C1 segment of cervical spinal cord (tissue), 14 donors: ENCODE results near the gene ZNF729.
"Not testable (repeated sequence)": the region's sequence is repeated elsewhere in the genome, so short reads cannot be mapped to it uniquely, and the experiment has no call there.

Source experiments
- DNase-seq, 14 donors: peaks; one replicate each; lab custom pipeline; 2025; lab: John Stamatoyannopoulos, UW

Gene ZNF729

DNA sequence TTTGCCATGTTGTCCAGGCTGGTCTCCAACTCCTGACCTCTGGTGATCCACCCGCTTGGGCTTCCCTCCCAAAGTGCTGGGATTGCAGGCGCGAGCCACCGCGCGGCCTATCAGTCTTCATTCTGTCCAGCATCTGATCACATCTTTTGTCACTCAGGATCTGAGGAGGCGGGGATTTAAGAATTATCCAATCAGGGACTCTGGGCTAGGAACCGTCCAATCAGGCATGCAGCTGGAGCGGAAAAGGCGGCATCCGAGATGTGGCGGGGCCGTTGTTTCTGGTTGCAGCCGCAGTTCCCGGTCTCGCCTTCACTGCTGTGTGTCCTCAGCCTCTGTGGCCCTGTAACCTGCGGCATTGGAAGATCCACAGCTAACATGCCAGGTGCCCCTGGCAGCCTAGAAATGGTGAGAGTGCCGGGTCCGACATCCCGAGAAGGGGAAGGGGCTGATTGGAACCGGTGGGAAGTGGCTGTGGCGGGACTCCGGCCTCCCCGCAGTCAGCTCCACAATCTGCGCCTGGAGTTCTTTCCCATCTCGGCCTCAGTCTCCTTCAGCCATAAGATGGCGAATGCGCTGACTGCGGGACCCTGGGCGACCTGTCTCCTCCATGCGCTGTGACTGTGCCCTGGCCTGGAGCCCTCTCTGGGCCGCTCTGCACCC lies at the start of gene ZNF729:
ZNF729 (plus strand) TSS at position 291 of the 660 bp plus-strand sequence; CDS start at position 376, 85 bp downstream.
- DNase-seq, result peak in 4 of 14 donors; percentile 0 to 3 (median 2)

DNA sequence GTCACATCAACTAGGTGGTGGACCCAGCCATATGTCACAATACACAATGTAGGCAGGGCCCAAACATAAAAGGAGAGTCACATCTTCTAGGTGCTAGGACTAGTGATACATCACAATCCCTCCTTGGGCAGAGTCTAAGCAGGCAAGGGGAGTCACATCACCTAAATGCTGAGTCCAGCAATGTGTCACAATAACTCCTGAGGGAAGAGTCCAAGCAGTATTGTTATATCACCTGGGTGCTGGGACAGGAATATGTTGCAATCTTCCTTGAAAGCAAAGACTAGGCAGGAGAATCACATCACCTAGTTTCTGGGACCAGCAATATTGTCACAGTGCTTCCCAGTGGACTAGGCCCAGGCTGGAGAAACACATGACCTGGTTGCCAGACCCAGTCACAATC lies 29.4 kb upstream of the ZNF729 start:
- no peak for DNase-seq

DNA sequence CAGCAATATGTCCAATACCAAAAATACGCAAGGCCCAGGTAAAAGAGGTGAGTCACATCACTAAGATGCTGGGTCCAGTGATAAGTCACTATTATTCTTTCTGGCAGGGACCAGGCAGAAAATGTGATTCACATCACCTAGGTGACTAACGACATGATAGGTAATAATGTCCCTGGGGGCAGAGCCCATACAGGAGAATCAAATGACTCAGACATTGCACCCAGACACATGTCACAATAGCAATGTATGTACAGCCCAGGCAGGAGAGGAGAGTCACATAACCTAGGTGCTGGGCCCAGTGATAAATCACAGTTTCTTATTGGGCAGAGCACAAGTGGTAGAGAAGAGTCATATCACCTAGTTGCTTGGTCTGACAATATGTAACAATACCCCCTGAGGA lies 28.9 kb upstream of the ZNF729 start:
- no peak for DNase-seq

DNA sequence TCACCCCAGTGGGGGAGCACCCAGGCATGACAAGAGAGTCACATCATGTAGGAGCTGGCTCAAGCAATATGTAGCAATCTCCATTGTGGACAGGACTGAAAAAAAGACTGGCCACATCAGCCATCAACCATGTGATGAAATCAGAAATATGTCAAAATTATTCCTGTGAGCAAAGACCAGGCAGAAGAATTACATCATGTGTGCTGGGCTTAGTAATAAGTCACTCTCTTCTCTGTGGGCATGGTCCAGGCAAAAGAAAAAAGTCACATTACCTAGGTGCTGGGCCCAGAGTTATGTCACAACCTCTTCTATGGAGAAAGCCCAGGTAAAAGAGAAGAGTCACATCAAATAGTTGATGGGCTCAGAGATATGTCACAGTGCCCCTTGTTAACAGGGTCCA lies 28.3 kb upstream of the ZNF729 start:
- no peak for DNase-seq

DNA sequence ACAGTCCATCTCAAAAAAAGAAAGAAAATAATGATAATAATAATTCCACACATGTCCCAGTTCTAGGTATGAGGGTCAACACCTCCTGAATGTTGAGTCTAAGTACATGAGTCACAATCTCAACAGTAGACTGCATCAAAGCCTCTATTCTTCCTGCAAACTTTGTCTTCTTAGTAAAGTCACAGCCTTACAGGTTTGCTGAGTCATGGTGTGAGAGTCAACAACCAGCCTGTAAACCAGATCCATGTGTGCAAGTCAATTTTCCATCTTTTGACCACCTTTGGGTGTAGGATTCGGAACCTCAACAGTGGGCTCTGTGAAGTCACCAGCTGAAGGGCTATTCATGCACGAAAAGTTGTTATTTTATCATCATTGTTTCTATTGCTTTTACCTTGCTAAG lies 25.7 kb upstream of the ZNF729 start:
- no peak for DNase-seq

DNA sequence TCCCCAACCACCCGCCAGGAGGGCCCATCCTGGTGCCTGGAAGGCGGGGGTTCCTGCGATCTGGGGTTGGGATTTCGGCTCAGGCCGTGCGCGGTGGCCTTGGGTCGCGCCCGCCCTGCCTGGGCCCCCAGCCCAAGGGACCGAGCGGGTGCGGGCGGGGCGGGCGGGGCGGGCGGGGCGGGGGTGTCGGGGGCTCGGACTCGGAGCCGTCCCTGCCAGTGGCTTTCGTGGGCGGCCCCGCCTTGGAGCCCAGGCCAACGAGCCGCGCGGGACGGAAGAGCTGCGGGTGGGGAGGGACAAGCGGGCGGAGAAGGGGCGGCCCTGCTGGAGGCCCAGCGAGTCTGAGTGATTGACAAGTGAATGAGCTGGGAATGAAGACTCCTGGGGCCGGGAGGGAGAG lies 24.6 kb upstream of the ZNF729 start:
- no peak for DNase-seq

DNA sequence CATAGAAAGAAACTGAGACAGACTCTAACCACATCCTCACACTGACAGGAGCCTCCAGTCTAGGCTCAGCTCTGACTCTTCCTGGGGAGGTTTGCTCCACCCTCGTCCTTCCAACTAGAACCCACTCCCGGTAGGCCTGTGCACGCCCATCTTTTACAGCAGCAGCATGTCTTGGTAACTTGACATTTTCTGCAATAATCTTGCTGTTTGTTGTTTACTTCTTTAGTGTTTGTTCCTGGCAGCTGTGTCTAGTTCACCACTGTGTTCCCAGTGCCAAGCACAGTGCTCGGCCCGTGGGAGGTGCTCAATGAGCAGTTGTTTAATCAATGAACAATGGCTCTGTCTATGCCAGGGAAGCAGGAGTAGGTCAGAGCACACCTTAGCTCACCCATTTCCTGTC lies 23.1 kb upstream of the ZNF729 start:
- no peak for DNase-seq

DNA sequence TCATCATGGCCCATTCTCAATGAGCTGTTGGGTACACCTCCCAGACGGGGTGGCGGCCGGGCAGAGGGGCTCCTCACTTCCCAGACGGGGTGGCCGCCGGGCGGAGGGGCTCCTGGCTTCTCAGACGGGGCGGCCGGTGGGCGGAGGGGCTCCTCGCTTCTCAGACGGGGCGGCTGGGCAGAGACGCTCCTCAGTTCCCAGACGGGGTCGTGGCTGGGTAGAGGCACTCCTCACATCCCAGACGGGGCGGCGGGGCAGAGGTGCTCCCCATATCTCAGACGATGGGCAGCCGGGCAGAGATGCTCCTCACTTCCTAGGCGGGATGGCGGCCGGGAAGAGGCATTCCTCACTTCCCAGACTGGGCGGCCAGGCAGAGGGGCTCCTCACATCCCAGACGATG lies 35.3 kb downstream of the ZNF729 start:
- DNase-seq, result not testable (repeated sequence)

DNA sequence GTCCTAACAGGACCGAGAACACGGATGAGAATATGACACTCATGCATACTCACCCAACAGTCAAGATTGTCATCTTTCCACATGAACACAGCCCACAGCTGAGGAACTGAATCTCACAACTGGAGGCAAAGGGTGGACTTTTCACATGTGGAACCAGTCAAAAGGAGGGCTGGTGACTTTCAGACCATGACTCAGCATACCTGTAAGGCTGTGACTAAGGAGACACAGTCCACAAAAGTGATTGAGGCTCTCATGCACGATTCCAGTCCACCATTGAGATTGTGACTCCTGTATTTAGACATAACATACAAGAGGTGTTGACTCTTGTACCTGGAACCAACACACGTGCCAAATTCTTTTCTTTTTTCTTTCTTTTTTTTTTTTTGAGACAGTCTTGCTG lies 40.0 kb downstream of the ZNF729 start:
- no peak for DNase-seq

DNA sequence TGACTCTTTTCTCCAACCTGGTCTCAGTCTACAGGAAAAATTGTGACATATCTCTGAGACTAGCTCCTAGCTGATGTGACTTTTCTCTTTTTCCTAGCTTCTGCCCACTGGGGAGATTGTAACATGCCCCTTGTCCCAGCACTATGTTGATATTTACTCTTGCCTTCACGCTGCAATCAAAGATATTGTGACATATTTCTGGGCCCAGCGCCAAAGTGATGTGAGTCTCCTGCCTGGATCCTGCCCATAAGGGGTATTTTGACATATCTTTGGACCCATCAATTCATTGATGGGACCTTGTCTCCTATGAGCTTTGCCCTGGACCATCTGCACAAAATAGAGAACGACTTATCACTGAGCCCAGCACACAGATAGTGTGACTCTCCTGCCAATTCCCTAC lies 41.1 kb downstream of the ZNF729 start:
- no peak for DNase-seq

DNA sequence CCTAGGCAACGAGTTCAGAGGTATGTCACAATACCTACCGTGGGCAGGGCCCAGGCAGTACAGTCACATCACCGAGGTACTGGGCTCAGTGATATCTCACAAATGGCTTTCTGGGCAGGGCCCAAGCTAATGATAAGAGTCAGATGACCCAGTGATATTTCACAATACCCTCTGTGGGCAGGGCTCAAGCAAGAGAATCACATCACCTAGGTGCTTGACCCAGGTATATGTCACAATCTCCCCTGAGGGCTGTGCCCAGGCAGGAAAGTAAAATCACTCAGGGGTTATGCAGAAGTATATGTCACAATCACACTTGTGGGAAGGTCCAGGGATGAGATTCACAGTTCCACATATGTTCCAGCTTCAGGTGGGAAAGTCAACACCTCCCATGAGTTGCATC lies 45.3 kb downstream of the ZNF729 start:
- no peak for DNase-seq

DNA sequence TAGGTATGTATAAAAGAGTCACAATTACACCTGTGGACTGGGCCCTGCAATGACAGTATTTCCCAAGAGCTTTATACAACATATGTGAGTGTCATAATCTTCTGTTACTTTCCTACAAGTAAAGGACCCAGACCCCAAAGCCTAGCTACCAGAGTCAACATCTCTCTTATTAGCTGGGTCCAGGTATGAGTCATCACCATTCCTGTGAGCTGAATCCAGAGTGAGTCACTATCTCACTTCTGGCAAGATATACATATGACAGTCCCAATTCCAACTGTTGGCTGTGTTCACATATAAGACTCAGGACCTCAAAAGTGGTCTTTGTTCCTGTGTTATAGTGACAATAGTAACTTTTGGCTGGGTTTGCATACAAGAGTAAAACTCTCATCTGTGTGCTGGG lies 46.7 kb downstream of the ZNF729 start:
- DNase-seq, result no peak

DNA sequence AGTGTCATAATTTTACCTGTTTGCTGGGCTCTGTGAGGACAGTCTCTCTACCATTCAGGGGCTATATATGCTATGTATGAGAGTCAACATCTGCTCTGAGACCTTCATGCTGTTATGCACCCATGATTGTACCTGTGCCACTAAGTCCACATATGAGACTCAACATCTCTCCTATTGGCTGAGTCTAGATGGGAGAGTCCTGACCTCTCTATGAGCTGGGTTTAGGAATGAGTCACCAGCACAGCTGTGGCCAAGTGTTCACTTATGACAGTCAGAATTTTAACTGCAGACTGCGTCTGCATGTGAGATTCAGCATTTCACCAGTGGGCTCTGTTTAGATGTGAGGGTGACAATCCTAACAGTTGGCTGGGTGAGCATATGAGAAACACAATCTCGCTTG lies 49.5 kb downstream of the ZNF729 start:
- DNase-seq, result no peak

DNA sequence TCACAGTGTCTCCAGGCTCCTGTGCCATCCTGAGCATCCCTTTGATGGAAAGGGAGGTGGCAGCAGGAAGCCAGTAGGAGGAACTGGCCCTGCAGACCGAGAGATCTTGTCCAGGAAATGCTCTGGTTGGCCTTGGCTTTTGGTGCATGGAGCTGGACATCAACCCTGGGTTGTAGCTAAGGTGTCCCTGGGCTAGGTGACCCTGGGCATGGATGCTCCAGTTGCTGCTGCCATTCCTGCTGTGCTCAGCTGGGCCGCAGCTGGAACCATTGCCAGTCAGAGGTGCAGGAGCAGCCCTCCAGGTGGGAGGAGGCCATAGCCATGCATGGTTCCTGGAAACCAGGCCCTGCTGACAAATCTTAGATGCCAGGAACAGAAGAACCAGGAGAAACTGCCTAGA lies 68.4 kb downstream of the ZNF729 start:
- no peak for DNase-seq
